ENCODE data around the gene SLC22A1. TPM values are rescaled to one million over a fixed set of nuclear protein-coding genes. Genes with fewer than 3 reads are reported as not detected.
"Not testable (repeated sequence)": the region's sequence is repeated elsewhere in the genome, so short reads cannot be mapped to it uniquely, and the experiment has no call there.

Gene SLC22A1
- total RNA-seq, 1 experiment from 2014 or later, result 1.5 TPM

DNA sequence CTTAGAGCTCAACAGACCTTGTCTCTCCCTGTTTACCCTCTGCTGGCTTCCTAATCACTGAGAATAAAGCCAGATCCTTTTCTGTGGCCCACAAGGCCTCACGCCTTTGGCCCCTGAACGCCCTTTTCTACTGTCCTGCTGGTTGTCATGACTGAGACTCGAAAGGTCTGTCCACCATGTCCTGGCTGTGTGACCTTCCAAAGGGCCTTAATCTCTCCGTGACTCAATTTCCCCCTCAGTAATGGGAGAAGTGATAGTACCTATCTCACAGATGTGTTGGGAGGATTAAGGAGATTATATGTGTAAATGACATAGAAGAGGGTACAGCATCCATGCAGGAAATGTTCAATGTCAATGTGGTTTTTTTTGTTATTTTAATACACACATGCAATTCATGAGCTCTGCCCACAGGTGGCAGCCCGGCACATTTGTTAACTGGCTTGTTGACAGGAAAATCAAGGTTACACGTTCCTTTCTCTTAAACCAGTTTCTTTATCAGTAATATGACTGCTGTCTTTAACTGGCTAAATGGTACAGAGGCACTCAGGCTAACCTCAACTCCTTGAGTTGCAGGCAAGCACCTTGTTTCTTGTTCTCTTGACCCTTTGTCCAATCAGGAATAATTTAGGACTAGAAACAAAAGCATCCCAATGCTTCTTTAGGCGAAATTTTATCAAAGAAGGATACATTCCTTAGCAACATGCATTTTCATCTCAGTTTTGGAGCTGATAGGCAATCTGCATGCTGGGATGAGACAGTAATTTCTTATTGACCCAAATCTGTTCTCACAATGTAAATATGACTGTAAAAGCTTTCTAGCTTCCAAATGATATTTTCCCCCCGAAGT lies 16.6 kb downstream of the SLC22A1 start:
- no peaks in the 10 kb centered on the region for H3K9me3 Mint-ChIP-seq (ENCODE audit: unreplicated experiment)
- ChIA-PET CTCF (interaction anchor here (0.6 to 1.8 kb wide), 9 partner anchors 21 to 318 kb away, joined by 3 to 29 read pairs (median 7); no protein-coding TSS in a partner anchor), POLR2A (interaction anchor here (0.5 kb wide), 1 partner anchor 36 kb away, joined by 3 read pairs; no protein-coding TSS in a partner anchor)
- H3K27ac Mint-ChIP-seq (ENCODE audit: unreplicated experiment), result no peak overlapping the region
- no peaks in the 10 kb centered on the region for H3K9me3 ChIP-seq
- H3K36me3 Mint-ChIP-seq (ENCODE audit: insufficient read depth, unreplicated experiment), result no peaks in the 10 kb centered on the region
- TF ChIP-seq, protein P1, sequence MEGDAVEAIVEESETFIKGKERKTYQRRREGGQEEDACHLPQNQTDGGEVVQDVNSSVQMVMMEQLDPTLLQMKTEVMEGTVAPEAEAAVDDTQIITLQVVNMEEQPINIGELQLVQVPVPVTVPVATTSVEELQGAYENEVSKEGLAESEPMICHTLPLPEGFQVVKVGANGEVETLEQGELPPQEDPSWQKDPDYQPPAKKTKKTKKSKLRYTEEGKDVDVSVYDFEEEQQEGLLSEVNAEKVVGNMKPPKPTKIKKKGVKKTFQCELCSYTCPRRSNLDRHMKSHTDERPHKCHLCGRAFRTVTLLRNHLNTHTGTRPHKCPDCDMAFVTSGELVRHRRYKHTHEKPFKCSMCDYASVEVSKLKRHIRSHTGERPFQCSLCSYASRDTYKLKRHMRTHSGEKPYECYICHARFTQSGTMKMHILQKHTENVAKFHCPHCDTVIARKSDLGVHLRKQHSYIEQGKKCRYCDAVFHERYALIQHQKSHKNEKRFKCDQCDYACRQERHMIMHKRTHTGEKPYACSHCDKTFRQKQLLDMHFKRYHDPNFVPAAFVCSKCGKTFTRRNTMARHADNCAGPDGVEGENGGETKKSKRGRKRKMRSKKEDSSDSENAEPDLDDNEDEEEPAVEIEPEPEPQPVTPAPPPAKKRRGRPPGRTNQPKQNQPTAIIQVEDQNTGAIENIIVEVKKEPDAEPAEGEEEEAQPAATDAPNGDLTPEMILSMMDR (IDR thresholded peaks at IDR 0.05; ENCODE audit: insufficient read depth in 1 of 2, low read depth in 1 of 2, low read length in 1 of 2, severe bottlenecking in 1 of 2, unreplicated experiment in 1 of 2), result peak; percentile 75 to 80
- intact Hi-C loops (cut with micrococcal nuclease; ENCODE audit: unreplicated experiment), result loop anchor here (1.0 to 5.0 kb wide), 8 partner anchors 36 to 397 kb away; partner anchors contain the start of gene SLC22A3
- BruUV-seq (replicated peaks), result no TSS peak
- no peaks in the 10 kb centered on the region for H3K27me3 Mint-ChIP-seq (ENCODE audit: insufficient read depth, unreplicated experiment)
- peaks cover 32% of the 10 kb centered on the region for H3K4me1 Mint-ChIP-seq (ENCODE audit: low read depth, unreplicated experiment)
- no peak overlapping the region for H3K4me3 ChIP-seq (ENCODE audit: low read depth, low read length)
- H3K36me3 ChIP-seq (ENCODE audit: control insufficient read depth, insufficient read depth, low read length), result no peaks in the 10 kb centered on the region
- peak in 1 of 2 experiments; percentile 65 for DNase-seq
- peaks cover 17% of the 10 kb centered on the region for H3K4me1 ChIP-seq
- H3K27me3 ChIP-seq (replicated peaks; ENCODE audit: control insufficient read depth, insufficient read depth, low read length), result no peaks in the 10 kb centered on the region
- H3K4me3 Mint-ChIP-seq (ENCODE audit: unreplicated experiment), result no peak overlapping the region

DNA sequence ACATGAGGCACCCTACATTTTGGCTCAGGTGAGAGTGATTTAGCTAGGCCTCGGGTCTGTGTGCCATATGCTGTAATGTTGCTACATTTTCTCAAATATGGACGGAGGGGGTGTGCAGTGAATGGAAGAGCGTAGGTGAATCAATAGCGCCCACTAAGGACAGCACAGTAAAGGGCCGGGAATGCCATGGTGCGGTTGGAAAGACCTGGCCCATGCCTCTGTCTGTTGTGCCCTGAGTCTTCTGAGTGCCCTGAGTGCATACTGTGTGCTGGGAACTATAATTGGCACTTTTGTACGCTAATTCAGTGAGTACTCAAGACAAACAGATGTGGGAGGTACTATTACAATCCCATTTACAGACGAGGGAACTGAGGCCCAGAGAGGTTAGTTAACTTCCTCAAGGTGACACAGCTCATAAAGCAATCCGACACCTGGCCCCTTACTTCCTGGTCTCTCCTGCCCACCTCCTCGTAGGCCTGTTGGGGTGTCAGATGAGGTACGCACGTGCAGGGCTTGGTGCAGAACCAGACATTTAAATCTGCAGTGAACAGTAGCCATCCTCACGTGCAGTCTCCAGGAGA lies 17.3 kb downstream of the SLC22A1 start:
- Mint-ChIP-seq H3K9me3 (ENCODE audit: unreplicated experiment) (no peaks in the 10 kb centered on the region), H3K36me3 (ENCODE audit: insufficient read depth, unreplicated experiment) (no peaks in the 10 kb centered on the region), H3K4me3 (ENCODE audit: unreplicated experiment) (no peak overlapping the region), H3K27ac (ENCODE audit: unreplicated experiment) (peak overlapping the region; percentile 58), H3K4me1 (ENCODE audit: low read depth, unreplicated experiment) (peaks cover 32% of the 10 kb centered on the region), H3K27me3 (ENCODE audit: insufficient read depth, unreplicated experiment) (no peaks in the 10 kb centered on the region)
- intact Hi-C loops (cut with micrococcal nuclease; ENCODE audit: unreplicated experiment), result loop anchor here (1.0 to 5.0 kb wide), 8 partner anchors 35 to 396 kb away; partner anchors contain the start of gene SLC22A3
- peaks cover 17% of the 10 kb centered on the region for H3K4me1 ChIP-seq
- ChIA-PET POLR2A (no interaction called here), CTCF (interaction anchor here (0.6 to 1.8 kb wide), 9 partner anchors 21 to 317 kb away, joined by 3 to 29 read pairs (median 7); no protein-coding TSS in a partner anchor)
- no peaks in the 10 kb centered on the region for H3K36me3 ChIP-seq (ENCODE audit: control insufficient read depth, insufficient read depth, low read length)
- BruUV-seq (replicated peaks), result no TSS peak
- no peak overlapping the region for H3K4me3 ChIP-seq (ENCODE audit: low read depth, low read length)
- H3K27me3 ChIP-seq (replicated peaks; ENCODE audit: control insufficient read depth, insufficient read depth, low read length), result no peaks in the 10 kb centered on the region
- H3K9me3 ChIP-seq, result no peaks in the 10 kb centered on the region
- TF ChIP-seq, protein P1 (IDR thresholded peaks at IDR 0.05; ENCODE audit: insufficient read depth in 1 of 2, low read depth in 1 of 2, low read length in 1 of 2, severe bottlenecking in 1 of 2, unreplicated experiment in 1 of 2), result no peak
- DNase-seq, result no peak

DNA sequence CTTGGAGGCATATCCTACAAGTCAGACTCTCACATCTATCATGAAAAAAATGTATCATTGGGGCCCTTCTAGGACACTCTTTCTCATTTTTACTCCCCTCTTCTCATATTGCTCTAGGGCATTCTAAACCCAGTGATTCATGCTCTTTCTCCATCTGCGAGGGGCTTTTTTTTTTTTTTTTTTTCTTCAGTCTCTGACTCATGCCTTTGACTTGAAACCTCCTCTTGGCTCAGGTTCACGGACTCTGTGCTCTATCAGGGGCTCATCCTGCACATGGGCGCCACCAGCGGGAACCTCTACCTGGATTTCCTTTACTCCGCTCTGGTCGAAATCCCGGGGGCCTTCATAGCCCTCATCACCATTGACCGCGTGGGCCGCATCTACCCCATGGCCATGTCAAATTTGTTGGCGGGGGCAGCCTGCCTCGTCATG lies 17.8 kb downstream of the SLC22A1 start:
- TF ChIP-seq, protein P1 (IDR thresholded peaks at IDR 0.05; ENCODE audit: insufficient read depth in 1 of 2, low read depth in 1 of 2, low read length in 1 of 2, severe bottlenecking in 1 of 2, unreplicated experiment in 1 of 2), result no peak
- CTCF ChIA-PET, result no interaction called here
- POLR2A ChIA-PET, result no interaction called here
- Mint-ChIP-seq H3K4me3 (ENCODE audit: unreplicated experiment) (no peak overlapping the region), H3K27me3 (ENCODE audit: insufficient read depth, unreplicated experiment) (no peaks in the 10 kb centered on the region), H3K27ac (ENCODE audit: unreplicated experiment) (peak overlapping the region; percentile 58), H3K36me3 (ENCODE audit: insufficient read depth, unreplicated experiment) (no peaks in the 10 kb centered on the region), H3K9me3 (ENCODE audit: unreplicated experiment) (no peaks in the 10 kb centered on the region), H3K4me1 (ENCODE audit: low read depth, unreplicated experiment) (peaks cover 32% of the 10 kb centered on the region)
- peaks cover 17% of the 10 kb centered on the region for H3K4me1 ChIP-seq
- H3K9me3 ChIP-seq, result no peaks in the 10 kb centered on the region
- DNase-seq, result no peak
- H3K36me3 ChIP-seq (ENCODE audit: control insufficient read depth, insufficient read depth, low read length), result no peaks in the 10 kb centered on the region
- no peaks in the 10 kb centered on the region for H3K27me3 ChIP-seq (replicated peaks; ENCODE audit: control insufficient read depth, insufficient read depth, low read length)
- intact Hi-C loops (cut with micrococcal nuclease; ENCODE audit: unreplicated experiment), result loop anchor here (2.0 to 5.0 kb wide), 3 partner anchors 51 to 395 kb away; partner anchors contain the start of gene SLC22A3
- H3K4me3 ChIP-seq (ENCODE audit: low read depth, low read length), result no peak overlapping the region
- BruUV-seq (replicated peaks), result no TSS peak

DNA sequence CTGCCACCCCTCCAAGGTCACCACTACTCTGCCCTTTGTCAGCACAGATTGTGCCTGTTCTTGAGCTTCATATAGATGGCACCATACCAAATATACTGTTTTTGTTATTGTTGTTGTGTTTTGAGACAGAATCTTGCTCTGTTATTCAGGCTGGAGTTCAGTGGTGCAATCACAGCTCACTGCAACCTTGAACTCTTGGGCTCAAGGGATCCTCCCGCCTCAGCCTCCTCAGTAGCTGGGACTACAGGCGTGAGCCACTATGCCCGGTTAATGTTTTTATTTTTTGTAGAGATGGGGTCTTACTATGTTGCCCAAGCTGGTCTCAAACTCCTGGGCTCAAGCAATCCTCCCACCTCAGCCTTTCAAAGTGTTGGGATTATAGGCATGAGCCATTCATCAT lies 18.9 kb downstream of the SLC22A1 start:
- H3K4me3 Mint-ChIP-seq (ENCODE audit: unreplicated experiment), result not testable (repeated sequence)

More for the DNA sequence above, 18.9 kb downstream of the SLC22A1 start:
- intact Hi-C loops (cut with micrococcal nuclease; ENCODE audit: unreplicated experiment); H3K27me3 Mint-ChIP-seq (ENCODE audit: insufficient read depth, unreplicated experiment); BruUV-seq (replicated peaks); H3K27me3 ChIP-seq (replicated peaks; ENCODE audit: control insufficient read depth, insufficient read depth, low read length); H3K36me3 Mint-ChIP-seq (ENCODE audit: insufficient read depth, unreplicated experiment); CTCF ChIA-PET; H3K9me3 Mint-ChIP-seq (ENCODE audit: unreplicated experiment); H3K4me3 ChIP-seq (ENCODE audit: low read depth, low read length); POLR2A ChIA-PET; H3K36me3 ChIP-seq (ENCODE audit: control insufficient read depth, insufficient read depth, low read length); H3K9me3 ChIP-seq; DNase-seq; H3K27ac Mint-ChIP-seq (ENCODE audit: unreplicated experiment): not testable (repeated sequence)
- peaks cover 11% of the 10 kb centered on the region for H3K4me1 ChIP-seq
- H3K4me1 Mint-ChIP-seq (ENCODE audit: low read depth, unreplicated experiment), result peaks cover 32% of the 10 kb centered on the region
